ENCODE data around the gene TYW1.
A peak's percentile ranks its signal among the peaks of the same experiment; 100 is the strongest.

Gene TYW1

GRCh38 chr7:66948480-66949109 is 48.0 kb upstream of the TYW1 start:
- H3K4me1 ChIP-seq (ENCODE audit: control insufficient read depth, insufficient read depth, low read length), result no peaks in the 10 kb centered on the region
- CTCF ChIA-PET, result interaction anchor here (0.7 kb wide), 1 partner anchor 26 kb away, joined by 3 read pairs; no protein-coding TSS in a partner anchor
- H3K36me3 ChIP-seq (ENCODE audit: control insufficient read depth in 2 of 2, insufficient read depth in 1 of 2, low read length in 2 of 2), result peaks cover 63 to 66% of the 10 kb centered on the region in 2 experiments
- no peak overlapping the region for H3K27ac ChIP-seq (ENCODE audit: extremely low read depth, low read depth, low read length)
- H3K9me3 ChIP-seq (ENCODE audit: control insufficient read depth, insufficient read depth, low read depth, low read length), result no peaks in the 10 kb centered on the region
- POLR2A ChIA-PET, result no interaction called here
- TF ChIP-seq ZNF10 (tag by site-specific recombination; IDR thresholded peaks at IDR 0.05), result peak; percentile 86
- no peak for TF ChIP-seq HIC1 (tag by site-specific recombination; IDR thresholded peaks at IDR 0.05)
- no peak overlapping the region for H3K4me3 ChIP-seq (ENCODE audit: low read depth, low read length)

- Histone ChIP-seq H3K4me3 (ENCODE audit: low read depth, low read length) (no peak overlapping the region), H3K4me1 (ENCODE audit: control insufficient read depth, insufficient read depth, low read length) (no peaks in the 10 kb centered on the region), H3K36me3 (ENCODE audit: control insufficient read depth in 2 of 2, insufficient read depth in 1 of 2, low read length in 2 of 2) (peaks cover 63 to 67% of the 10 kb centered on the region in 2 experiments), H3K27ac (ENCODE audit: extremely low read depth, low read depth, low read length) (no peak overlapping the region), H3K9me3 (ENCODE audit: control insufficient read depth, insufficient read depth, low read depth, low read length) (no peaks in the 10 kb centered on the region)
- TF ChIP-seq ZBTB17 (tag by site-specific recombination; IDR thresholded peaks at IDR 0.05) (no peak), ZNF18 (tag by site-specific recombination; IDR thresholded peaks at IDR 0.05) (no peak), ZNF76 (tag by site-specific recombination; IDR thresholded peaks at IDR 0.05; ENCODE audit: borderline replicate concordance, low read depth) (no peak), ZNF623 (tag by site-specific recombination; IDR thresholded peaks at IDR 0.05) (no peak), ZNF16 (tag by site-specific recombination; IDR thresholded peaks at IDR 0.05; ENCODE audit: low read depth) (no peak), ZNF292 (tag by site-specific recombination; IDR thresholded peaks at IDR 0.05; ENCODE audit: borderline replicate concordance, low read depth) (no peak), PRDM1 (tag by site-specific recombination; IDR thresholded peaks at IDR 0.05) (no peak), ZBTB49 (tag by site-specific recombination; IDR thresholded peaks at IDR 0.05; ENCODE audit: low read depth) (no peak), RBAK (tag by site-specific recombination; IDR thresholded peaks at IDR 0.05) (no peak)
- CTCF ChIA-PET, result interaction anchor here (0.6 kb wide), 1 partner anchor 180 kb away, joined by 4 read pairs; no protein-coding TSS in a partner anchor
- POLR2A ChIA-PET, result no interaction called here
Measured at GRCh38 chr7:66950311-66950710, 46.3 kb upstream of the TYW1 start.

GRCh38 chr7:66950763-66951162 is 45.9 kb upstream of the TYW1 start:
- no peak overlapping the region for H3K4me3 ChIP-seq (ENCODE audit: low read depth, low read length)
- no peaks in the 10 kb centered on the region for H3K9me3 ChIP-seq (ENCODE audit: control insufficient read depth, insufficient read depth, low read depth, low read length)
- TF ChIP-seq ZNF133 (tag by site-specific recombination; IDR thresholded peaks at IDR 0.05), result no peak
- TF ChIP-seq PRDM2 (tag by site-specific recombination; IDR thresholded peaks at IDR 0.05; ENCODE audit: borderline replicate concordance), result no peak
- H3K4me1 ChIP-seq (ENCODE audit: control insufficient read depth, insufficient read depth, low read length), result no peaks in the 10 kb centered on the region
- H3K36me3 ChIP-seq (ENCODE audit: control insufficient read depth in 2 of 2, insufficient read depth in 1 of 2, low read length in 2 of 2), result peaks cover 65 to 68% of the 10 kb centered on the region in 2 experiments
- ChIA-PET CTCF (interaction anchor here (0.6 kb wide), 1 partner anchor 180 kb away, joined by 4 read pairs; no protein-coding TSS in a partner anchor), POLR2A (no interaction called here)
- H3K27ac ChIP-seq (ENCODE audit: extremely low read depth, low read depth, low read length), result no peak overlapping the region

All from HEK293 (cell line).